B cell (primary cell): ENCODE measurements around the gene MAPK4. TPM values are rescaled to one million over a fixed set of nuclear protein-coding genes. Genes with fewer than 3 reads are reported as not detected.

Experiments
- ATAC-seq: fragments of 200-7000 bp; cut with Tn5 transposase; one replicate; pipeline ENCODE4 v1.10.0; 2021; ENCODE audit warnings: low read depth, mild to moderate bottlenecking, moderate number of reproducible peaks, moderate library complexity
- CTCF ChIA-PET: fragments of 350-600 bp; sonication (Branson Sonifier 250); formaldehyde crosslinking; loops from one replicate; lab custom pipeline; 2021; ENCODE audit warnings: antibody characterized with exemption, inconsistent platforms; lab: Charles Lee
- POLR2A ChIA-PET: fragments of 350-600 bp; sonication (Branson Sonifier 250); formaldehyde crosslinking; loops from one replicate; lab custom pipeline; 2021; ENCODE audit warnings: antibody characterized with exemption; lab: Charles Lee
- DNase-seq: peaks from one replicate; pipeline ENCODE4 v3.0.0; 2013
- H2AFZ ChIP-seq: 2 replicates; pipeline ENCODE4 v1.6.1; 2012; ENCODE audit warnings: mild to moderate bottlenecking, low read depth, low read length; ENCODE audit not compliant: insufficient read depth, poor library complexity, severe bottlenecking
- H3K27ac ChIP-seq, 2 donors: 1 replicate in 1 of 2; 2 replicates in 1 of 2; pipeline ENCODE4 v1.5.1; 2012 to 2013; ENCODE audit warnings: low read length in 2 of 2, mild to moderate bottlenecking in 2 of 2, moderate library complexity in 1 of 2
- H3K27me3 ChIP-seq, 4 experiments: fragments of 200-600 bp in 1 of 4; sonication (generic) in 1 of 4; replicated peaks in 1 of 4; 1 replicate in 2 of 4; 2 replicates in 2 of 4; pipeline versions ENCODE4 v1.6.1 to v1.7.0; 2013 to 2016; ENCODE audit warnings: low read length in 3 of 4, mild to moderate bottlenecking in 2 of 4, mixed read lengths in 1 of 4, moderate library complexity in 1 of 4; ENCODE audit not compliant: insufficient read depth in 4 of 4, control insufficient read depth in 3 of 4; ENCODE audit errors: control extremely low read depth in 1 of 4
- H3K36me3 ChIP-seq, 2 experiments: replicated peaks in 1 of 2; 1 replicate in 1 of 2; 2 replicates in 1 of 2; pipeline versions ENCODE4 v1.6.1 to v1.7.1; 2013; ENCODE audit warnings: low read length in 1 of 2; ENCODE audit not compliant: insufficient read depth in 2 of 2, control insufficient read depth in 1 of 2; ENCODE audit errors: control extremely low read depth in 1 of 2, extremely low read depth in 1 of 2
- H3K4me1 ChIP-seq, 2 donors: fragments of 200-600 bp in 1 of 2; sonication (generic) in 1 of 2; 1 replicate in 1 of 2; 2 replicates in 1 of 2; pipeline versions ENCODE4 v1.5.1 to v1.6.1; 2013 to 2017; ENCODE audit warnings: low read length in 2 of 2; ENCODE audit not compliant: control insufficient read depth in 2 of 2, insufficient read depth in 2 of 2
- H3K4me2 ChIP-seq: replicated peaks from 2 replicates; pipeline ENCODE3; 2012; ENCODE audit warnings: mild to moderate bottlenecking, low read depth, low read length; ENCODE audit not compliant: poor library complexity, severe bottlenecking
- H3K4me3 ChIP-seq, 5 experiments: fragments of 200-600 bp in 1 of 5; sonication (generic) in 1 of 5; 1 replicate in 3 of 5; 2 replicates in 2 of 5; pipeline versions ENCODE4 v1.5.1 to v1.7.0; 2011 to 2016; ENCODE audit warnings: low read length in 4 of 5, mild to moderate bottlenecking in 4 of 5, low read depth in 2 of 5, control low read depth in 1 of 5, moderate library complexity in 1 of 5; ENCODE audit not compliant: insufficient read depth in 1 of 5; ENCODE audit errors: control extremely low read depth in 1 of 5, extremely low read depth in 1 of 5
- H3K79me2 ChIP-seq: fragments of 200-600 bp; sonication (generic); one replicate; pipeline ENCODE4 v1.6.0; 2016; ENCODE audit warnings: low read length; ENCODE audit not compliant: control insufficient read depth, insufficient read depth
- H3K9ac ChIP-seq: fragments of 200-600 bp; sonication (generic); 2 replicates; pipeline ENCODE4 v1.6.1; 2017; ENCODE audit warnings: mild to moderate bottlenecking, low read length, moderate library complexity
- H3K9me3 ChIP-seq, 3 donors: one replicate each; pipeline versions ENCODE4 v1.6.1 to v1.7.1; 2013; ENCODE audit warnings: low read length in 2 of 3; ENCODE audit not compliant: control insufficient read depth in 2 of 3, insufficient read depth in 1 of 3; ENCODE audit errors: control extremely low read depth in 1 of 3
- H4K20me1 ChIP-seq: 2 replicates; pipeline ENCODE4 v1.6.0; 2012; ENCODE audit warnings: mild to moderate bottlenecking, low read length; ENCODE audit not compliant: insufficient read depth, control insufficient read depth, poor library complexity, severe bottlenecking
- H3K27ac Mint-ChIP-seq: one replicate; pipeline ENCODE4 v1.8.0; 2021; ENCODE audit warnings: mixed read lengths
- H3K27me3 Mint-ChIP-seq: one replicate; pipeline ENCODE4 v1.8.0; 2021; ENCODE audit warnings: mixed read lengths
- H3K4me1 Mint-ChIP-seq: one replicate; pipeline ENCODE4 v1.8.0; 2021; ENCODE audit warnings: mixed read lengths
- H3K4me3 Mint-ChIP-seq: one replicate; pipeline ENCODE4 v1.8.0; 2021; ENCODE audit warnings: mixed read lengths
- H3K9me3 Mint-ChIP-seq: one replicate; pipeline ENCODE4 v1.8.0; 2022; ENCODE audit warnings: mixed read lengths; ENCODE audit not compliant: insufficient read depth
- EZH2 ChIP-seq: IDR thresholded peaks from 2 replicates; pipeline ENCODE4 v1.6.1; 2012; ENCODE audit warnings: borderline replicate concordance, low read depth, mild to moderate bottlenecking, moderate library complexity, low read length; ENCODE audit not compliant: insufficient read depth, poor library complexity, severe bottlenecking
- WGBS: methylation state at CpG from one replicate; pipeline ENCODE4 v1.1.5; 2013; ENCODE audit warnings: missing lambda C conversion rate; ENCODE audit not compliant: insufficient coverage; 5-methylcytosine and 5-hydroxymethylcytosine counted together
- intact Hi-C: fragments of 100-400 bp; cut with micrococcal nuclease; formaldehyde crosslinking; loops from one replicate; pipeline ENCODE4 v1.10.0; 2022
- polyA plus RNA-seq: library from polyadenylated mRNA; depleted of rRNA; stranded (reverse); fragments of >200 nt; gene quantifications from 2 replicates; pipeline ENCODE4 v1.2.3, GENCODE V29; 2012
- total RNA-seq, 2 donors: library from RNA; stranded (reverse); fragments of 120-200 nt in 1 of 2; gene quantifications; 1 replicate in 1 of 2; 2 replicates in 1 of 2; pipeline versions ENCODE4 v1.2.3 to v1.2.4, GENCODE V29; 2013 to 2022
- TF ChIP-seq, protein P1 (sequence below): fragments of 200-600 bp; IDR thresholded peaks from one replicate; pipeline ENCODE4 v1.8.0; 2022; ENCODE audit warnings: antibody characterized with exemption, mild to moderate bottlenecking

Gene MAPK4
- total and polyA plus RNA-seq, 2 donors (not counting 1 experiment from before 2014, with no cell fraction given) = not detected

DNA sequence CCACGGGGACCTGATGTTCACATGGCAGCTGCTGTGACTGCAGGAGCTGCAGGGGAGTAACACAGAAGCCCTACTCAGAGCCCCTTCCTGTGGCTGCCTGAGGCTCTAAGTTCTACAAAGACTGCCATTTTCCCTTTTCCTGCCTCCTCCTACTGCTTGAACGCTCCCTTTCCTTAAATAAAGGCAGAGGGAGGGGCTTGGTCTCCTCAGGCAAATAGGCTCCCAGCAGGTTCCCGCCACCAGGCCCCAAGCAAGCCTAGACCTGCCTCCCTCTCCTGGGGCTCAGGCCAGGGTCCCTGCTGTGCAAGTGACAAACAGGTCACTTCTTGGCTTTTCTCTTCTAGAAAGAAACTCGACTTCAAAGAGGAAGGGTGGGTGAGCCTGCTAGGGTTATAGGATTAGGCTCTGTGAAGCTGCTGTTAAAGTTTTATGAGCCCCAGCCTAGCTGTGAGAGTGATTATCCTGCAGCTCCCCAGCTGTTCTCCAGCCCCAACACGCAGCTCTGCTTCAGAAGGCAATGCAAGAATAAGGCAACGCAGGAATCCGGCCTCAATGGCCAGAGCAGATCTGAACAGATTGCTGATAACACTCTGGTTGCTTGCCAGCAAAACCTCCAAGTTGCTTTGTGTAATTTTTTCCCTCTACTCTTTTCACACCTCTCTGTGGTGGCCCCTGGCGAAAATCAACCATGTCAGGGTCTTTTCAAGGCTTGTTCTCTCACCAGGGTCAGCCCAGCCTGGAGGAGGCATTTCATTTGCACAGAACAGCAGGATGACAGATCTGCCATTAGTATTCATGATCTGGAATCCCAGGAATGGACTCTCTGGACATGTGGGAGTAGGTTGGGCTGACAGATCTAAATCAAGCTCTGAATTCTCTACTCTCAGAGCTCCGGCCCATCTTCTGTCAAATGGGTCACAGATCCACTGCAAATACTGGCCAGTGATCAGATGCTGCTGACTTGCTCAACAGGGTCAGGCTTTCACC is 188.6 kb downstream of the MAPK4 start:
- H3K4me1 Mint-ChIP-seq = no peaks in the 10 kb centered on the region
- peaks cover 0 to 32% (median 3%) of the 10 kb centered on the region in 4 experiments for H3K27me3 ChIP-seq
- H3K27ac Mint-ChIP-seq = no peak overlapping the region
- H3K4me3 ChIP-seq = no peak overlapping the region
- H3K27ac ChIP-seq = no peak overlapping the region
- POLR2A ChIA-PET = no interaction called here
- WGBS = 60% methylated on average over 9 of the region's 9 CpGs
- H3K4me1 ChIP-seq = no peaks in the 10 kb centered on the region
- H3K27me3 Mint-ChIP-seq = peaks cover 39% of the 10 kb centered on the region
- intact Hi-C loops = no loop called here
- H3K9me3 ChIP-seq = peaks cover 0 to 8% (median 0%) of the 10 kb centered on the region in 3 donors
- H3K9me3 Mint-ChIP-seq = no peaks in the 10 kb centered on the region
- no peak for TF ChIP-seq EZH2
- TF ChIP-seq, protein P1, sequence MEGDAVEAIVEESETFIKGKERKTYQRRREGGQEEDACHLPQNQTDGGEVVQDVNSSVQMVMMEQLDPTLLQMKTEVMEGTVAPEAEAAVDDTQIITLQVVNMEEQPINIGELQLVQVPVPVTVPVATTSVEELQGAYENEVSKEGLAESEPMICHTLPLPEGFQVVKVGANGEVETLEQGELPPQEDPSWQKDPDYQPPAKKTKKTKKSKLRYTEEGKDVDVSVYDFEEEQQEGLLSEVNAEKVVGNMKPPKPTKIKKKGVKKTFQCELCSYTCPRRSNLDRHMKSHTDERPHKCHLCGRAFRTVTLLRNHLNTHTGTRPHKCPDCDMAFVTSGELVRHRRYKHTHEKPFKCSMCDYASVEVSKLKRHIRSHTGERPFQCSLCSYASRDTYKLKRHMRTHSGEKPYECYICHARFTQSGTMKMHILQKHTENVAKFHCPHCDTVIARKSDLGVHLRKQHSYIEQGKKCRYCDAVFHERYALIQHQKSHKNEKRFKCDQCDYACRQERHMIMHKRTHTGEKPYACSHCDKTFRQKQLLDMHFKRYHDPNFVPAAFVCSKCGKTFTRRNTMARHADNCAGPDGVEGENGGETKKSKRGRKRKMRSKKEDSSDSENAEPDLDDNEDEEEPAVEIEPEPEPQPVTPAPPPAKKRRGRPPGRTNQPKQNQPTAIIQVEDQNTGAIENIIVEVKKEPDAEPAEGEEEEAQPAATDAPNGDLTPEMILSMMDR = no peak
- H3K4me2 ChIP-seq = no peak overlapping the region
- no peaks in the 10 kb centered on the region for H4K20me1 ChIP-seq
- CTCF ChIA-PET = no interaction called here
- no peak for DNase-seq
- no peak overlapping the region for H2AFZ ChIP-seq
- no peak overlapping the region for H3K9ac ChIP-seq
- no peaks in the 10 kb centered on the region for H3K36me3 ChIP-seq
- H3K4me3 Mint-ChIP-seq = no peak overlapping the region
- no peak for ATAC-seq
- no peaks in the 10 kb centered on the region for H3K79me2 ChIP-seq

DNA sequence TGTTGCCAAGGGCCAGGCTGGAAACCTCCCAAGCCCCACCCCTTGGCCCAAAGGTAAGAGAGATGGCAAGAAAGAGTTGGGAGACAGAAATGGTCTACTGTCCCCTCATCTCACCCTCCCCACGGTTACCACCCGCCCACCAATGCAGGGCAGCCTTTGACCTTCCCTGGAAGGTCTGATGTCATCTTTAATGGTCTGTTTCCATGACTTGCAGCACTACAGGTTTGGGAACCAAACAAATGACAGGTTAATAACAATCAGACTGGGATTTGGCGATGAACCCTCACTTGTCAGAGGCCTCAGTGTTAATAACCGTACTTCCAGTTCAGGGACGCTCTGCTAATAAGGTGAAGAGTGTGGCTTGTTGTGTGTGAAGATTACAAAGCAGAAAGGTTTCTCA is 189.5 kb downstream of the MAPK4 start:
- no peaks in the 10 kb centered on the region for H3K36me3 ChIP-seq
- H3K27ac Mint-ChIP-seq = no peak overlapping the region
- H3K9me3 Mint-ChIP-seq = no peaks in the 10 kb centered on the region
- H3K4me1 ChIP-seq = no peaks in the 10 kb centered on the region
- CTCF ChIA-PET = no interaction called here
- peaks cover 38% of the 10 kb centered on the region for H3K27me3 Mint-ChIP-seq
- H3K9me3 ChIP-seq = peaks cover 0 to 8% (median 0%) of the 10 kb centered on the region in 3 donors
- H3K27ac ChIP-seq = no peak overlapping the region
- H3K4me2 ChIP-seq = no peak overlapping the region
- no peaks in the 10 kb centered on the region for H4K20me1 ChIP-seq
- no peak for TF ChIP-seq EZH2
- ATAC-seq (no peak), DNase-seq (no peak)
- intact Hi-C loops = no loop called here
- H3K79me2 ChIP-seq = no peaks in the 10 kb centered on the region
- WGBS = 100% methylated on average over 2 of the region's 5 CpGs
- POLR2A ChIA-PET = no interaction called here
- H3K4me1 Mint-ChIP-seq = no peaks in the 10 kb centered on the region
- H3K27me3 ChIP-seq = peaks cover 0 to 35% (median 3%) of the 10 kb centered on the region in 4 experiments
- H3K4me3 Mint-ChIP-seq = no peak overlapping the region
- H3K9ac ChIP-seq = no peak overlapping the region
- no peak overlapping the region for H2AFZ ChIP-seq
- H3K4me3 ChIP-seq = no peak overlapping the region
